HG02943 (cell line): ENCODE measurements around the gene SPACA4.

Source experiments
- ATAC-seq: cut with Tn5 transposase; IDR thresholded peaks from one replicate; pipeline ENCODE4 v1.9.1; 2021; ENCODE audit warnings: mild to moderate bottlenecking, low read depth, moderate library complexity; ENCODE audit not compliant: unreplicated experiment

Gene SPACA4

GRCh38 chr19:48646722-48647216 lies 40.2 kb downstream of the SPACA4 start:
- ATAC-seq: no peak

- ATAC-seq: no peak
Measured at GRCh38 chr19:48648134-48648533, 41.6 kb downstream of the SPACA4 start.

DNA sequence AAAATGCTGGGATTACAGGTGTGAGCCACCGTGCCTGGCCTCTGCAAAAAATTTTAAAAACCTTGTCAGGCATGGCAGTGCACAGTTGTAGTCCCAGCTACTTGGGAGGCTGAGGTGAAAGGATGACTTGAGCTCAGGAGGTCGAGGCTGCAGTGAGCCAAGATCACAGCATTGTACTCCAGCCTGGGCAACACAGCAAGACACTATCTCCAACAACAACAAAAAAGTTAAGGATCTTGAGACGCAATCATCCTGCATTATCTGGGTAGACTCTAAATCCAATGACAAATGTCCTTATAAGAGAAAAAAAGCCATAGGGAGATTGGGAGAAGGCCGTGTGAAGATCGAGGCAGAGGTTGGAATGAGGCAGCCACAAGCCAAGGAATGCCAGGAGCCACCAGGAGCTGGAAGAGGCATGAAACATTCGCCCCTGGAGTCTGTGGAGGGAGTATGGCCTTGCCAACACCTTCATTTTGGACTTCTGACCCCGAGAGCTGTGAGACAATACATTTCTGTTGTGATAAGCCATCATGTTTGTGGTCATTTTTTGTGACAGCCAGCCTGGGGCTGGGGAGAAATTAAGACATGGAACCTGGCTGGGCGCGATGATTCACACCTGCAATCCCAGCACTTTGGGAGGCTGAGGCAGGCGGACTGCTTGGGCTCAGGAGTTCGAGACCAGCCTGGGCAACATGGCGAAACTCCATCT lies 44.6 kb downstream of the SPACA4 start:
- no peak for ATAC-seq

DNA sequence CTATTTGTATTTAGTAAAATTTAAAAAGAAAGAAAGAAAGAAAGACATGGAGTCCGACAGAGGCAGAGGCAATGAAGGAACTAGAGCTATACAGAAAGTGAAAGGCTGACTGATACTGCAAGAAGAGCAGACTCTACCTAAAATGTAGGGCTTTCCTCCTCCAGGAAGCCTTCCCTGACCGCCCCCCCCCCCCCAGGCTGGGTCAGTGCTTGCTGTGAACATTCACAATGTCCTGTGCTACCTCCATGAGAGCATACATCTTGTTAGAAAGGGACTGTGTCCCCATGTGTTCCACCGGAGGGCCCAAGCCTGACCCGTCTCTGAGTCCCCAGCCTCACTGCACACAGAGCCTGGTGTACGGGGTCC lies 45.1 kb downstream of the SPACA4 start:
- no peak for ATAC-seq

DNA sequence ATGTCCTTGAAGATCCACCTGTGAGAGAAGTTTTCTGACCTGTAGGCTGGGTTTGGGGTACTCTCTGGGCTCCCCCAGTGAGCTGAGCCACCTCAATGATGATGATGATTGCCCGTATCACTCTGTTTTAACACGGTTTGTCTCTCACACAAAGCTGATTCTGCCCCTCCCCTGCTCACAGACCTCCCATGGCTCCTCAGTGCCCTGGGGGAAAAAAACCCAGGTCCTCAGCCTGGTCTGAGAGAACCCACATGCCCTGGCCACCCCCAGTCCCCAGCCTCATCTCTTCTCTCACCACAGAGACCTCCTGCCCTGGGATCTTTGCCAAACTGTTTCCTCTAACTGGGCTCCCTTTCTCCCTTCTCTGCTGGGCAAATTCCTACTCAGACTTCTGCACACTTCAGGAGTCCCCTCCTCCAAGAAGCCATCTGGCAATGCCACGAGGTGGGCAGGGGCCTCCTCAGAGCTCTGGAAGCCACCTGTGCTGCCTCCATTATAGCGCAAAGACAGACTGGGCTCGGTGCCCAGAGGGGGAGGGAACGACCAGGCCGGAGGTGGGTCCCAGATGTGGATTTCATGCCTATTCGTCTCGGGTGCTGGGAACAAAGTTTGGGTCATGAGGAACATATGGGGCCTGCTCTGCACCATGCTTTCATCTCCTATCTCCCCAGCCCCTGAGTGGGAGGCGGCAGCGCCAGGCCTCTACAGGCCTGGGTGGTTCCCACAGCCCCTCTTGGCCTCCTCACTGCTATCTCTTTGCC lies 47.9 kb downstream of the SPACA4 start:
- no peak for ATAC-seq

- ATAC-seq: no peak
Measured at GRCh38 chr19:48656840-48657474, 50.4 kb downstream of the SPACA4 start.
